ENCODE data around the gene CDK14.

DNA sequence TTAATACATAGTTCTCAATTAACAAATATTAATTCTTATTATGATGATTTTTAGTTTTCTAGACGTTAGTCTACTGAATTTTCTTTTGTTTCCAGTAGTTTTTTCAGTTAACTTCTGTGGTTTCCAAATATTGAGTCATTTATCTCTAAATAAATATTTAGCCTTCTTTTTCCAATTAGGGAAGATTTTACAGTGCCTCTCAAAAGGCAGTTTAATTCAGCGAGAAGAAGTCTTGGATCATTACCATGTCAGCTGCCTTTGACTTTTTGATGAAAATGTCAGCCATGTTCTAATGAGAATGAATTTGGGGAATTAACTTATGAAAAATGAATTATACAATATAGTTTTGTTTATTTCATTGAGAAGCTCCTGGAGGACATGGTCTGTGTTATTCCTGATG, 90.0 kb downstream of the CDK14 start:
- TF ChIP-seq, protein P1, sequence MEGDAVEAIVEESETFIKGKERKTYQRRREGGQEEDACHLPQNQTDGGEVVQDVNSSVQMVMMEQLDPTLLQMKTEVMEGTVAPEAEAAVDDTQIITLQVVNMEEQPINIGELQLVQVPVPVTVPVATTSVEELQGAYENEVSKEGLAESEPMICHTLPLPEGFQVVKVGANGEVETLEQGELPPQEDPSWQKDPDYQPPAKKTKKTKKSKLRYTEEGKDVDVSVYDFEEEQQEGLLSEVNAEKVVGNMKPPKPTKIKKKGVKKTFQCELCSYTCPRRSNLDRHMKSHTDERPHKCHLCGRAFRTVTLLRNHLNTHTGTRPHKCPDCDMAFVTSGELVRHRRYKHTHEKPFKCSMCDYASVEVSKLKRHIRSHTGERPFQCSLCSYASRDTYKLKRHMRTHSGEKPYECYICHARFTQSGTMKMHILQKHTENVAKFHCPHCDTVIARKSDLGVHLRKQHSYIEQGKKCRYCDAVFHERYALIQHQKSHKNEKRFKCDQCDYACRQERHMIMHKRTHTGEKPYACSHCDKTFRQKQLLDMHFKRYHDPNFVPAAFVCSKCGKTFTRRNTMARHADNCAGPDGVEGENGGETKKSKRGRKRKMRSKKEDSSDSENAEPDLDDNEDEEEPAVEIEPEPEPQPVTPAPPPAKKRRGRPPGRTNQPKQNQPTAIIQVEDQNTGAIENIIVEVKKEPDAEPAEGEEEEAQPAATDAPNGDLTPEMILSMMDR (IDR thresholded peaks at IDR 0.05; ENCODE audit: insufficient read depth, low read length) = no peak
- TF ChIP-seq POLR2AphosphoS5 (IDR thresholded peaks at IDR 0.05; ENCODE audit: low read depth) = no peak
